Spleen (tissue), 7 donors: ENCODE data around the gene KSR1.

Experiments
- CTCF ChIP-seq, 11 experiments: fragments of 200-600 bp in 7 of 11; fragments of 450-650 bp in 4 of 11; sonication (generic) in 4 of 11; IDR thresholded peaks in 8 of 11; conservative IDR thresholded peaks in 3 of 11; 1 replicate in 7 of 11; 2 replicates in 4 of 11; pipeline versions ENCODE4 v1.4.0 to v1.8.0; 2016 to 2021; ENCODE audit warnings: antibody characterized with exemption in 11 of 11, inconsistent platforms in 4 of 11, mild to moderate bottlenecking in 1 of 11
- POLR2A ChIP-seq, 3 donors: fragments of 450-650 bp; IDR thresholded peaks; one replicate each; pipeline ENCODE4 v1.5.1; 2017; ENCODE audit warnings: antibody characterized with exemption in 3 of 3, mild to moderate bottlenecking in 1 of 3
- donor health status: DM: no; HTN: no; CAD: no; lungs with moderate emphysema.
- donor health status: DM: no; HTN: no; CAD: no.
- donor health status: DM: no; HTN: no; CAD: no.

- no peak for TF ChIP-seq CTCF (IDR thresholded peaks at IDR 0.05 in 8 of 11, conservative IDR thresholded peaks at IDR 0.05 in 3 of 11)
- no peak for TF ChIP-seq POLR2A (IDR thresholded peaks at IDR 0.05)
Observed at GRCh38 chr17:27521281-27522027, 65.2 kb downstream of the KSR1 start.
